Left lobe of liver (tissue), 2 donors: Measurements from ENCODE around the gene LRRC28. TPM values are rescaled to one million over a fixed set of nuclear protein-coding genes. Genes with fewer than 3 reads are reported as not detected.

Source experiments
- ATAC-seq: fragments of 200-7000 bp; cut with Tn5 transposase; one replicate; pipeline ENCODE4 v1.9.1; 2020; ENCODE audit warnings: mild to moderate bottlenecking, moderate library complexity
- DNase-seq: peaks from one replicate; pipeline ENCODE4 v3.0.0-alpha.2; 2020; ENCODE audit warnings: low spot score
- total RNA-seq: library from RNA; stranded (reverse); gene quantifications from one replicate; pipeline ENCODE4 v1.2.1, GENCODE V29; 2021
- donor health status: DM: no; HTN: no; CAD: no; lungs with moderate emphysema.
- donor health status: DM: no; HTN: yes; CAD: no.

Gene LRRC28
- total RNA-seq, 1 donor from 2014 or later, result 26.9 TPM

DNA sequence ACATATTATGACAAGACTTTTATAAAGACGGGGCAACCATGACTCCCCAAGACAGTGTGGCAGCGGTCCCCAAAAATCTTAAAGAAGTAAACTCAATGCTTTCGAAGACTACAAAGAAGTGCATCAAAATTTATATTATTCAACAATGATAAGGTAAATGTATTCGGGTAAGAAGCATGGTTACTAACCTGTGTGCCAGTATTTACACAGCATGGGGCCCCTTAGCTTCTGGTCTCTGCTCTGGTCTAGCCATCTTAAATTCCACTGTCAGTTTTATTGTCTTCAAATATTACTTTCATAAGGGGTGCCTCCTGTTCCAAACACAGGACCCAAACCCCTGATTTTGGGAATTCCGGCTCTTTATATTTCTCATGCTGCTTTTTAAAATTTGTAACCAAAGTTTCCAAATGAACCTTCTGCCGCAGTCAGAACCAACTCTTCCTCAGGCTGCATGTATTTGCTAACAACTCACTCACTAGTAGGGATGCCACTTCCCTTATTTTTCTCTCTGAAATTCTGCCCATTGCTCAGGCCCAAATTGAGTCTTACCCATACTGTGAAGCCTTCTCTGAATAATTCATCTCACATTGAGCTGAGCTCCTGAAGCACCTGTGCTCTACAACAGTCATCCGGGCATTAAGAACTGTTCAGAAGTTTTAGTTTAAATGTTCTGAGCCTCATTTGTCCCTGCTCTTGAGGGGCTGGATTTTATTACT is 3.1 kb upstream of the LRRC28 start:
- DNase-seq (no peak), ATAC-seq (no peak)

DNA sequence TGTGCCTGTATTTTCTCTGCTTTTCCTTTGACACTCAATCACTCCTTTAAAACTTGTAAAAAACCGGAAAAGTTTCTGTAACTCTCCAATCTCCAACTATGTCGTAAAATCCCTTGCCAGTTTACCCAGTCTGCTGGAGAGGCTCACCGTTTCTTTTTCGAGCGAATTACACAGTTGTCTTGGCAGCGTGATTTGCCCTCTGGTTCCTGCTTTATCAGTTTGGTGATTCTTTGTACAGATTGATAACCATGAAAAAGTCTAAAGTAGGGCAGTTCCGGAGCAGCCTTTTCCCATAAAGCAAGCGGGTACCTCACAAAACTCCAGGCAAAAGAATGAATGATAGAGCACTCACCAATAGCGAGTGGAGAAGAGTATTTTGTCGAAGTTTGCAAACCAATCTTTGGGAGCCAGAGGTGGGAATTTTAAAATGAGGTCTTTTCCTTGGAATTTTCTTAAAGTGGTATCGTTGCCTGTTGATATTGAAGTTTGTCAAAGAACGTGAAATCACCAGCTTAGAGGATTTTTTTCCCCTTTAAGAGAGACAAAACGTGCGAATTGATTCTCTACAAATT is 1.9 kb upstream of the LRRC28 start, which contains the start of gene TTC23:
TTC23 (minus strand) TSS at position 312 of the 572 bp plus-strand sequence. CDS start 20,869 bp downstream, outside the sequence.
- DNase-seq (peak; percentile 58), ATAC-seq (peak; percentile 41)

DNA sequence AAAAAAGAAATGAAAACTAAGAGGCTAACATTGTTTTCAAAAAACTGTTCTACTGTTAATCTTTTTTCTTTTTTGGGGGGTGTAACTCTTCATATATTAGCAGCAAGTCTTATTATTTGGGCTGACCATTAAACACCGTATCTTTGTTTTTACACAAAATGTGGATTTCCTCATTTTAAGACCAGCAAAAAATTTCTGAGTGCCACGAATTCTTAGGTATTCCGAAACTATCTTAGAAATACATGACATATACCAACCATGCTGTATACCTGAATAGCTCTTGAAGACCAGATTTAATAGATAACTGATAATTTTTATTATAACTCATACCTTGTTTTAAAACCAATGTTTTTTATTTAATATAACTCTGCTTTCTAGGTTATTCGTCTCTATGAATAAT is 1.3 kb upstream of the LRRC28 start:
- ATAC-seq, result no peak
- no peak for DNase-seq

DNA sequence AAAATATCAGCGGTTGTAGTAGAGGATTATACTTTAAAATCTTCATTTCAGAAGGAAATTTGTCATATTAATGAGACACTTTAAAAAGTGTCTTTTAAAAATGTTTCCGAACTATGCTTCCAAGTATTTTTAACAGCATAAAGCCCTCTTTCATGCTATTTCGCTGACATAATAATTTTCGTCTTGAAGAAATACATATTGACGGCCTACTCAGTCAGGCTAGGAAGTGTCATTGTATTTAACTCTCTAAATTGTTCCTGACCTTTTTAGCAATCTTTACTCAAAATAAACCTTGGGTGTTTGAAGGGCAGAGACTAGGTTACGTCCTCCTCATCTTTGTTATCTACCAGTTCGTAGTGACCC is 806 bp upstream of the LRRC28 start:
- no peak for ATAC-seq
- DNase-seq, result no peak

DNA sequence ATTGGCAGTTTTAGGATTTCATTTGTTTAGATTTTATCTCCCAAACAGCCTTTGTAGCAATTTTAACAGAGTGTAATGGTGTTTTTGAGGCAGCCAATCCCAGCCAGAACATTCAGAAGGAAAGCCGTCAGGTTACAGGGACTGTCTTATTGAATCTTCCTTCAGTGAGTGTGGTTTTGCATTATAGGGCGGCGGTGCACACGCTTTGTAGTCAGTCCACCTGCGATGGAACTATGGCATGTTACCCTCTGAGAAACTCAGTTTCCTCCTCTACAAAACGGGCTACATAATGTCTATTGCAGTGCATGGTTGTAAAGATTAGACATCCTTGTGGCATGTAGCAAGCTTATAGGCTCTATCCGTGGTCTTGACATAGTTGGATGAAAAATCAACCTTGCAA is 1.0 kb downstream of the LRRC28 start:
- no peak for ATAC-seq
- DNase-seq, result no peak

DNA sequence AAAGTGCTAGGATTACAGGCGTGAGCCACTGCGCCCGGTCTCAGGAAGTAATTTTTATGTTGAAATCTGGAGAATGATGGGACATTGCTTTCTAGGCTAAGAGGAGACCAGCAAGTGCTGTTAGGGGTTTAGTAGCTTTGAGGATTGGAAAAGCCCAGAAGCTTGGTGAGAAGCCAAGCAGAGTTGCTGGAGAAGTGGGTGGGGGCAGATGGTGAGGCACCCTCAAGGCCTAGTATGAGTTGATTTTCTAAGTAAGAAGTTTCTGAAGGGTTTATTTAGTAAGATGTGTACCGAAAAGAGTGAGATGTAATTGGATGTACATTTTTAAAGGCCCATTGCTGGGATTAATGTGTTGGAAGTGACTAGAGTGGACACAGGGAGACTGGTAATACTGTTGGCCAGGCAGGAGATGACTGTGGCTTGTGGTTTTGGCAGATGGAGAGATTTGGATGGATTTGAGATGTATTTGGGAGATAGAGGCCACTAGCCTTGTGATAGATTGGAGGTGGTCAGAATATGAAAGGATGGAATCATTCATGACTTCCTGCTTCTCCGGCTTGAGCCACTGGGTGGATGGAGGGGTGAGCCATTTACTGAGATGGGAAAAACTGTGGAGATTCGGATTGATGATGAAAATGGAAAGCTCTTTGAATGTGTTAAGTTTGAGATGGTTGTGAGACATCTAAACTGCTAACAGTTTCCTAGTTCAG is 2.3 kb downstream of the LRRC28 start:
- ATAC-seq, result no peak
- DNase-seq, result no peak

DNA sequence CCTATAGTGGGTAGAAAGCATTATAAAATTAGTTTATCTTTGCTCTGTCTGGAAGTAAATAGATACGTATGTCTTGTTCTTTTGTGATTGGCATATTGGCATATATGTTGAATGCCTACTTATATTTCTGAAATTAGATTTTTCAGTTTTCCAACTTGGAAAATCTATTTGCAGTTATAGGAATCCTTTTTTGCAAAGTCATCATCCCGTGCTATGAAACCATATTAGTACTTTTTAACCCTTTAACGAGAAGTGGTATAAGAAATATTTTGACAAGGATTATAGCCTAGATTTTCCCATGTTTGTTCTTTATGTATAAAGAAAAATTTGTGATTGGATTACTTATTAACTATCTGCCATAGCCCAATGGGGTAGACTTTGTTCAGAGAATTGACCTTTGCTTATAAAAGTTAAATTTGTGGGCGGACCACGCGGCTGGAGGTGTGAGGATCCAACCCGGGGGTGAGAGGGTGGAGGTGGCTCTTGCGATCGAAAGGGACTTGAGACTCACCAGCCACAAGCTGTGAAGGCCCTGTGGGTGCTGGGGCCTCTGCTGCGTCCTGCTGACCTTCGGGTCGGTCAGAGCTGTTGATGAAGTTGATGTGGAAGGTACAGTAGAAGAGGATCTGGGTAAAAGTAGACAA is 5.9 kb downstream of the LRRC28 start:
- DNase-seq (peak; percentile 77), ATAC-seq (peak; percentile 86)

DNA sequence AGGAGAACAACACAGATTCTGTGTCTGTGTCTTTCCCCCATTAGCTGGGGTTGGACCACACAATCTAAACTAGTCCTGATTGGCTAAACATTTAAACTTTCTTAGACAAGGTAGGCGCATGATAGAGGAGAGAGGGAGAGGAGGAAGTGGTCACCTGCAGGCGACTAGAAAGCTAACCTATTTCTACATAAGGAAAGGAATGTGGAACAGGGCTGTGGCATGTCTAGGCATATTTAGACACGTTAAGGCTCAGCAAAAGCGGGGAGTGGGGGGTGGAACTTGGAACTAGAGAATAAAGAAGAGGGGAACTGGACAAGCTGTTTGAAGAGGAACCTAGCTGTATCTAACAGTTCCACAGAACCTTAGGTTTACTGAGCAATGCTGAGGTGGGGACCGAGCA is 12.8 kb downstream of the LRRC28 start:
- no peak for ATAC-seq

DNA sequence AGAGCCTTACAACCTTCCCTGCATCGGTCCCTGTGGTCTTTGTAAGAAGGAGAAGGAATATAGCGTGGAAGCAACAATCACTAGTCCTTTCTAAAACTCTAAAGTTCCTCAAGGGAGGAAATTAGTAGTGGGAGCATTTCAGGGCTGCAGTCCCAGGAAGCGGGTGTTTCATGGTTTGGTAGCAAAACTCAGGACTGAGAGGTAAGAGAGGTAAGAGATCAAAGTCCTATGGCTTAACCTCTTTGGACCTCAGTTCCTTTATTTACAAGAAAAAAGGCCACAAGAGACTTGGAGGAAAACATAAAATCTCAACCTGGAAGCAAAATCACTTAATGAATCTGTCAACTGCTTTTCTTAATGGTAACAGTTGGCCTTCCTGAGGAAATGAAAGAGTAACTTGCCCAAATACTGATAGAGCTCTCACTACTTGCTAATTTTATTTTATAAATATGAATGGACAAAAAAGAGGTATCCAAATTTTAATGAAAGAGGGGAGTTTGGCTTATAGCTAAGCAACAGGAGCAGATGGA is 14.3 kb downstream of the LRRC28 start:
- ATAC-seq (peak; percentile 60), DNase-seq (no peak)

More for the DNA sequence above, 12.8 kb downstream of the LRRC28 start:
- no peak for DNase-seq

DNA sequence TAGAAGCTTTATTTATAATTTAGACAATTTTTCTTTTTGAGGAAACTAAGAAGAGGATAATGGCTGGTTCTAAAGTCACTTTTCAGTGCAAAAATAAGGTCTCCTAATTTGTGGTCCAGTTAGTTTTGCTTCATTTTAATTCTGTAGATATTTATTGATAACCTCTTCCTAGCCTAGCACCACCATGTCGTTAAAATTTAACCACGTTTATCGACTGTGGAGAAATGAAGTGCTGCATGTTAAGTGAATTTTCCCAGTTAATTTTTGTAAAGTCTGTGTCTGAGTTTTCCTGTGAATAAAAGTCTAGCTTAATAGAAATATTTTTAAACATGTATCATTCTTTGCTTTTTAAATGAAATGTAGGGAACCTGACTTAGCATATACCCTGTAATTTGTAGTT is 16.7 kb downstream of the LRRC28 start:
- no peak for DNase-seq

DNA sequence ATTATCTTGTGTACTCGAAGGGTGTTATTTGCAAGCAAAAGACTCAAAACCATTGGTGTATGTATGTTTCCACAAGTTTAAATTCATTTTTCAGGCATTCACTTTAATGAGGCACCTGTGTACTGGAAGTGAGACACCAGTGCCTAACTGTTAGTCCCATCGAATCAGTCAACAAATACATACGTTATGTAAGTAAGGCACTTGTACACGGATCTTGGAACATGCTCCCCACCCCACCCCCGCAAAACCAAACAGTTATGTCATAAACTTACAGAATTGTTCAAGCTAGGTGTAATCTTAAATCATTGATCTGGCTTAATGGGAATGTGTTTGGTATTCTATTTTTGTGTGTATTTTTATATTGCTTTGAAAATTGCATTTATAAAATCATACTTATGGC is 17.1 kb downstream of the LRRC28 start:
- ATAC-seq (peak; percentile 74), DNase-seq (peak; percentile 59)

More for the DNA sequence above, 16.7 kb downstream of the LRRC28 start:
- ATAC-seq, result peak; percentile 53

DNA sequence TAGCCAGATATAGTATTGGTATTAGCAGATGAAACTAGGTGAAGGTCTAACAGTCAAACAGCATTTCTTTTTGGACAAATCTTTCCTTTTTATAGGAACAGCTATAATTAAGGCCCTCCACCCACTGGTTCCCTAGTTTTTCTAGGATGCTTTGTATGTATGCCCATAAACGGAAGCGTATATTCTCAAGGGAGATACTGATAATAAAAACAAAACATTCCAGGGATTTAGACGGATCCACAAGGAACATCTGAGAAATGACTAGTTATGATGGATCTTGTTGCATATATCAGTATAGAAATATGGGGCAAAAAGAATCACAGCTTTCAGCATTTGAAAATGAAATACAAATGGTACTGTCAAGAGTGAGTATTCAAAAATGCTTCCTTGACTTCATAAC is 22.5 kb downstream of the LRRC28 start:
- no peak for ATAC-seq
- no peak for DNase-seq

DNA sequence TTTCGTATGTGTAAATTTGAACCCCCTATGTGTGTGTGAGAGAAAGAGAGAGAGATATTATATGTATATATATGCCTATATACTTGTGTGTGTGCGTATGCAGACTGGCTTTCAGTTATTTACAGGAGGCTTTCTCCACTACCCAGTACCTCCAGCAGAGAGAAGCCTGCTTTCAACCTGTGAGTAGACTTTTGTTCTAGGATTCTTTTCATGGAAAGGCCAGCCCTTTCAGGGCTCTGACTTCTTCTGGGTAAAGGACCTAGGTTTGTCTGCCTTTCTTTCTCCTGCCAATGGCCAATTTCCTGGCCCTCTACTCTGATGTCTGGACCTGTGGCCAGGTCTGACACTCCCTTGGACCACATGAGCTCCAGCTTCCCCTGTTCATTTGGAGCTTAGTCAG is 23.8 kb downstream of the LRRC28 start:
- DNase-seq, result no peak

DNA sequence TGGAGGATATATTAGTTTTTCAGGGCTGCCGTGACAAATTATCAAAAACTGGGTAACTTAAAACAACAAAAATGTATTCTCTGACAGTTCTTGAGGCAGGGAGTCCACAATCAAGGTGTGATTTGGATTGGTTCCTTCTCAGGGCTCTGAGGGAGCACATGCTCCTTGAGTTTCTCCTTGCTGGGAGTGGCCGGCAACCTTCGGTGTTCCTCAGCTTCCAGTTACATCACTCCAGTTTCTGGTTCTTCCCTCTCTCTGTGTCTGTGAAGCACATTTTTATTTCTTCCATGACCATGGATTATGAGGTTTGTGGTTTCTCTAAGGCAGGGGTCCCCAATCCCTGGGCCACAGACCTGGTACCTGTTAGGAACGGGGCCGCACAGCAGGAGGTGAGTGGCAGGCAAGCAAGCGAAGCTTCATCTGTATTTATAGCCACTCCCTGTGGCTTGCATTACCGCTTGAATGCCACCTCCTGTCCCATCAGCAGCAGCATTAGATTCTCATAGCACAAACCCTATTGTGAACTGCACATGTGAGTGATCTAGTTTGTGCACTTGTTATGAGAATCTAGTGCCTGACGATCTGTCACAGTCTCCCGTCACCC is 24.3 kb downstream of the LRRC28 start:
- ATAC-seq (no peak), DNase-seq (no peak)

More for the DNA sequence above, 23.8 kb downstream of the LRRC28 start:
- ATAC-seq, result no peak

DNA sequence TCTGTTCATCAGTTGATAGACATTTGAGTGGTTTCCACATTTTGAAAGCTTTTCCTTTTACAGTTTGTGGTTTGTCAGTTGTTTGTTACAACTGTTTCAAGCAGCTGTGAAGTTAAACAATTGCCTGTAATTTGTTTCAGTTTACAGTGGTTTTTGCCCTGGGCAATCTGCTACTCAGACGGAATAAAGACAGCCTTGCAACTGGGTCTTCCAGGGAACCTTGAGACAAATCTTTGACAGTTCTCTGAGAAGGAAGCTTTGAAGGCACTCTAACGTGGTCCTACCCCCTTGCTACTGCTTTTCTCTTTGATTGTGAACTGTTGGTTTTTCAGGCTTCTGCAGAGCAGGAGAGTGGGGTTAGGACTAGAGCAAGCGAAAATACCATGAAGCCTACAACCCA is 28.0 kb downstream of the LRRC28 start:
- ATAC-seq (no peak), DNase-seq (no peak)

DNA sequence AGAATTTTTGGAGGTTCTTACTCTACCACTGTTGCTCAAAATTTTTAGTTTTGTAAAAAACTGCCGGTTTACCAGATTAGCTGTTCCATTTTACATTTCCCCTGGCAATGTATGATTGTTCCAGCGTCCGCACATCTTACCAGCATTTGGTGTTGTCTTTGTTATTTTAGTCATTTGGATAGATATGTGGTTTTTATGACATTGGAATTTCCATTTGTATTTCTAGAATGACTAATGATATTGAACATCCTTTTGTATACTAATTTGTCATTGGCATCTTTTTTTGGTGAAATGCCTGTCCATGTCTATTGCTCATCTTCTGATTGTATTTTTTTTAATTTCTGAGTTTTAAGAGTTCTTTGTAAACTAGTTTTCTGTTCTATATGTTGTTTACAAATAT is 28.5 kb downstream of the LRRC28 start:
- DNase-seq (no peak), ATAC-seq (no peak)

DNA sequence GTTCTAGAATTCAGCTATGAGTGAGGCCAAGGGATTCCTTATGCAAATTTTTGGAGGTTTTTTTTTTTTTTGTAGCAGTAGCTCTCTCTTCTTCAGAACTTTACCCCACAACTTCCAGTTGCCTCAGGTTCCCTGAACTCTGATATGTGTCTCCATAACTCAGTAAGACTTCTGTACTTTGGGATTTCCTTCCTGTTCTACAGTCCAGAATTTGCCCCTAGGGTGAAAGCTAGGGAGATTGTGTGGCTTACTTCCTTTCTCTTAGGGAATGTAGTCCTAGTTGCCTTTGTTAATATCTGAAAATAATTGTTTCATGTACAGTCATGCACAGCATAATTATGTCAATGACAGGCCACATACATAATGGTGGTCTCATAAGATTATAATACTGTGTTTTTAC is 30.8 kb downstream of the LRRC28 start:
- DNase-seq, result no peak
- ATAC-seq, result no peak

DNA sequence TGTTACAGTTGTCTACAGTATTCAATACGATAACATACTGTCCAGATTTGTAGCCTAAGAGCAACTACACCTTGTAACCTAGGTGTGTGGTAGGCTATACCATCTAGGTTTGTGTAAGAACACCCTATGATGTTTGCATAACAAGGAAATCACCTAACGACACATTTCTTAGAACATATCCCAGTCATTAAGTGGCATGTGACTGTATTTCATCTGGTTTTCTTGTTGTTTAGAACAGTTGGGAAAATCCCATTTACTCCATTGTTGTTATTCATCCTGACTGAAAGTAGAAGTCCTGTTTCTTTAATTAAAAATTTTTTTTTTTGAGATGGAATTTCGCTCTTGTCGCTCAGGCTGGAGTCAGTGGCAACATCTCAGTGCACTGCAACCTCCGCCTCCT is 31.3 kb downstream of the LRRC28 start:
- DNase-seq, result no peak
- ATAC-seq, result no peak

DNA sequence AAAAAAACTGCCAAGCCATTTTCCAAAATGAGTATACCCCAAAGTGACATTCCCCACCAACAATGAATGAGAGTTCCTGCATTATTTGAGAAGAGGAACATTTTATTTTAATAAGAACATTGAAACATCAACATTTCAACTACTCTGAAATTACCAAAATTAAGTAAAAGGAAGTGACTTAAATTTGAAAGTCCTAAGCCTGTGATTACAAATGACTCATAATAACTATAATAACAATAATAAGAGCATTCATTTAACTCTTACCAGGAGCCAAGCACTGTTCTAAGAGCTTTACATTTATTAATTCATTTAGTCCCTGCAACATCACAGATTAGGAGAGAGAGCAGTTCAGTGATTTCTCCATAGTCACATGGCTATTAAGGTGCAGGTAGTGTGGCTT is 32.4 kb downstream of the LRRC28 start:
- no peak for ATAC-seq
- no peak for DNase-seq

DNA sequence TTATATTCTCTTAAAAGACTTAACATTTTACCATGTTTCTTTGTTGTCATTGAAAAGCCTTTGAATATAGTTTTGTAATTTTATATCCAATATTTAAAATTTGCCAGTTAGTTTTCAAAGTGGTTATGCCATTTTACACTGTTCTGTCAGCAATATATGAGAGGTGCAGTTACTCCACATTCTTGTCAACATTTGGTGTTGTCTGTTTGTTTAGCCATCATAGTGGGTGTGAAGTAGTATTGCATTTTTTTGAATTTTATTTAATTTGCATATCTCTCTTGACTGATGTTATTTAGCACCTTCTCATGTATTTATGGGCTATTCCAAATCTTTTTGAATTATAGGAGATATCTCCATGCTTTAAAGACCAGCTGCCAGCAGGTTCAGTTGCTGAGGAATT is 40.4 kb downstream of the LRRC28 start:
- ATAC-seq, result no peak
- no peak for DNase-seq

DNA sequence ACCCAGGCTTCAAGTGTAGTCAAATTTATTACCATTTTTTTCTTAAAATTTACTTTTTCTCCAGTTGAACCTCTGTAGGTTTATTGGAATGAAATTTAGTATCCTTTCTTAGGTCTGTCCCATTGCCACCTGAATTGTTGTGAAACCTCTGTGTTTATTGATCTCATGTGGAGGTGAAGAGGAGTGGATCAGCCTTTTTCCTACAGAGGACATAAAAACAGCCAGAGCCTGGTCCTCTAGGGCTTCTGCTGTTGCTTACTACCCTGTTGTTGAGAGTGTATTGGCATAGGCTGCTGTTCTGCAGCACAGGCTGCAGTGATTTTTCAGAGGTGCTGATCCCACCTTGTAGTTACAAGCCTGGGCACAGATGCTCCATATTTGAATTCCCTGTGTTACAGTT is 44.6 kb downstream of the LRRC28 start:
- DNase-seq (no peak), ATAC-seq (peak; percentile 94)
